NCI-H774 (cell line): ENCODE results near the gene HGD.
"Not testable (repeated sequence)": the region's sequence is repeated elsewhere in the genome, so short reads cannot be mapped to it uniquely, and the experiment has no call there.

ENCODE experiments used
- DNase-seq: peaks from one replicate; lab custom pipeline; 2025; lab: John Stamatoyannopoulos, UW

The HGD gene

GRCh38 chr3:120680193-120680894, 1.7 kb downstream of the HGD start:
- no peak for DNase-seq

GRCh38 chr3:120678984-120679383, 3.1 kb downstream of the HGD start:
- DNase-seq: no peak

GRCh38 chr3:120678331-120678947, 3.6 kb downstream of the HGD start:
- no peak for DNase-seq

- not testable (repeated sequence) for DNase-seq
Measured at GRCh38 chr3:120677193-120677592, 4.8 kb downstream of the HGD start.

- DNase-seq: no peak
Measured at GRCh38 chr3:120673116-120673515, 8.9 kb downstream of the HGD start.

- no peak for DNase-seq
Measured at GRCh38 chr3:120670576-120670975, 11.5 kb downstream of the HGD start.

GRCh38 chr3:120664926-120665325, 17.1 kb downstream of the HGD start:
- DNase-seq: no peak

GRCh38 chr3:120661945-120662344, 20.1 kb downstream of the HGD start:
- DNase-seq: no peak

GRCh38 chr3:120661106-120661905, 20.7 kb downstream of the HGD start:
- no peak for DNase-seq

- DNase-seq: no peak
Measured at GRCh38 chr3:120659834-120660233, 22.2 kb downstream of the HGD start.

GRCh38 chr3:120659285-120659684, 22.8 kb downstream of the HGD start:
- DNase-seq: no peak

- no peak for DNase-seq
Measured at GRCh38 chr3:120652896-120653545, 29.0 kb downstream of the HGD start.

- DNase-seq: no peak
Measured at GRCh38 chr3:120652281-120652680, 29.8 kb downstream of the HGD start.

- no peak for DNase-seq
Measured at GRCh38 chr3:120650311-120650710, 31.7 kb downstream of the HGD start.

- DNase-seq: no peak
Measured at GRCh38 chr3:120649830-120650233, 32.2 kb downstream of the HGD start.

GRCh38 chr3:120648290-120648689, 33.7 kb downstream of the HGD start:
- DNase-seq: no peak

GRCh38 chr3:120646771-120647432, 35.1 kb downstream of the HGD start:
- no peak for DNase-seq

GRCh38 chr3:120645083-120645845, 36.8 kb downstream of the HGD start:
- no peak for DNase-seq

- no peak for DNase-seq
Measured at GRCh38 chr3:120642368-120642948, 39.6 kb downstream of the HGD start.

- DNase-seq: no peak
Measured at GRCh38 chr3:120641696-120642246, 40.3 kb downstream of the HGD start.

GRCh38 chr3:120640231-120640630, 41.8 kb downstream of the HGD start:
- DNase-seq: no peak
